Astrocyte of the cerebellum (primary cell): ENCODE data around the gene LRG1.

Source experiments
- DNase-seq: peaks from one replicate; pipeline ENCODE4 v3.0.0-alpha.2; 2011; ENCODE audit warnings: low read depth
- H3K4me3 ChIP-seq: 2 replicates; pipeline ENCODE4 v1.5.1; 2011; ENCODE audit warnings: mild to moderate bottlenecking, low read depth, low read length, moderate library complexity
- in situ Hi-C: cut with HindIII; loops from 2 replicates; pipeline ENCODE4 v1.10.0; 2017; ENCODE audit warnings: low sequenced_read_pairs
- TF ChIP-seq, protein P1 (sequence below): IDR thresholded peaks from 2 replicates; pipeline ENCODE4 v1.5.1; 2012; ENCODE audit warnings: low read length, low read depth, moderate library complexity, mild to moderate bottlenecking; ENCODE audit errors: missing control alignments

The LRG1 gene

DNA sequence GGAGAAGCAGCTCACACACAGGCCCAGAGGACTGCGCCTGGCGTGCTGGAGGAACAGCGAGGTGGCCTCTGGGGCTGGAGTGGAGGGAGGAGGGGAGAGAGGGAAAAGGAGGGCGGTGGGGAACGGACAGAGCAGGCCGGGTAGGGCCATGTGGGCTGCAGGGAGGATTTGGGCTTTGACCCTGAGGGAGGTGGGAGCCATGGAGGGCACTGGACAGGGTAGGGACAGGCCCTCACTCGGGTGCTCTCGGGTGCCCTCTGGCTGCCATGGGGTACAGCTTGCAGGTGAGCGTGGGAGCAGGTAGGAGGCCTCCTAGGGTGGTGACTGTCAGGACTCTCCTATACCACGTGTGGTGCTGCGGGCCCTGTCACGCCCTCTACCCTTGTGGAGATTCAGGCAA is 44.4 kb downstream of the LRG1 start:
- TF ChIP-seq, protein P1, sequence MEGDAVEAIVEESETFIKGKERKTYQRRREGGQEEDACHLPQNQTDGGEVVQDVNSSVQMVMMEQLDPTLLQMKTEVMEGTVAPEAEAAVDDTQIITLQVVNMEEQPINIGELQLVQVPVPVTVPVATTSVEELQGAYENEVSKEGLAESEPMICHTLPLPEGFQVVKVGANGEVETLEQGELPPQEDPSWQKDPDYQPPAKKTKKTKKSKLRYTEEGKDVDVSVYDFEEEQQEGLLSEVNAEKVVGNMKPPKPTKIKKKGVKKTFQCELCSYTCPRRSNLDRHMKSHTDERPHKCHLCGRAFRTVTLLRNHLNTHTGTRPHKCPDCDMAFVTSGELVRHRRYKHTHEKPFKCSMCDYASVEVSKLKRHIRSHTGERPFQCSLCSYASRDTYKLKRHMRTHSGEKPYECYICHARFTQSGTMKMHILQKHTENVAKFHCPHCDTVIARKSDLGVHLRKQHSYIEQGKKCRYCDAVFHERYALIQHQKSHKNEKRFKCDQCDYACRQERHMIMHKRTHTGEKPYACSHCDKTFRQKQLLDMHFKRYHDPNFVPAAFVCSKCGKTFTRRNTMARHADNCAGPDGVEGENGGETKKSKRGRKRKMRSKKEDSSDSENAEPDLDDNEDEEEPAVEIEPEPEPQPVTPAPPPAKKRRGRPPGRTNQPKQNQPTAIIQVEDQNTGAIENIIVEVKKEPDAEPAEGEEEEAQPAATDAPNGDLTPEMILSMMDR, result no peak
- in situ Hi-C loops, result no loop called here
- DNase-seq, result no peak
- no peak overlapping the region for H3K4me3 ChIP-seq

DNA sequence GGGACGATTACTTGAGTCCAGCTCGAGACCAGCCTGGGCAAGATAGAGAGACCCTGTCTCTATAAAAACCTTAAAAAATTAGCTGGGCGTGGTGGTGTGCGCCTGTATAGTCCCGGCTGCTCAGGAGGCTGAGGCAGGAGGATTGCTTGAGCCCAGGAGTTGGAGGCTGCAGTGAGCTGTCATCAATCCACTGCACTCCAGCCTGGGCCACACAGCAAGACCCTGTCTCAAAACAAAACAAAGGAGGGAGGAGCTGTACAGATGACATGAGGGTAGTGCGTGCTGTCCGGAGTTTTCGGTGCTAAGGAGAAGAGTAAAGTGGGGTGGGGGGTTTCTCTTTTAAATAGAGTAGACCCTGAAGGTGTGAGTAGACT is 45.2 kb downstream of the LRG1 start:
- TF ChIP-seq, protein P1, result no peak
- in situ Hi-C loops, result no loop called here
- H3K4me3 ChIP-seq, result no peak overlapping the region
- no peak for DNase-seq

DNA sequence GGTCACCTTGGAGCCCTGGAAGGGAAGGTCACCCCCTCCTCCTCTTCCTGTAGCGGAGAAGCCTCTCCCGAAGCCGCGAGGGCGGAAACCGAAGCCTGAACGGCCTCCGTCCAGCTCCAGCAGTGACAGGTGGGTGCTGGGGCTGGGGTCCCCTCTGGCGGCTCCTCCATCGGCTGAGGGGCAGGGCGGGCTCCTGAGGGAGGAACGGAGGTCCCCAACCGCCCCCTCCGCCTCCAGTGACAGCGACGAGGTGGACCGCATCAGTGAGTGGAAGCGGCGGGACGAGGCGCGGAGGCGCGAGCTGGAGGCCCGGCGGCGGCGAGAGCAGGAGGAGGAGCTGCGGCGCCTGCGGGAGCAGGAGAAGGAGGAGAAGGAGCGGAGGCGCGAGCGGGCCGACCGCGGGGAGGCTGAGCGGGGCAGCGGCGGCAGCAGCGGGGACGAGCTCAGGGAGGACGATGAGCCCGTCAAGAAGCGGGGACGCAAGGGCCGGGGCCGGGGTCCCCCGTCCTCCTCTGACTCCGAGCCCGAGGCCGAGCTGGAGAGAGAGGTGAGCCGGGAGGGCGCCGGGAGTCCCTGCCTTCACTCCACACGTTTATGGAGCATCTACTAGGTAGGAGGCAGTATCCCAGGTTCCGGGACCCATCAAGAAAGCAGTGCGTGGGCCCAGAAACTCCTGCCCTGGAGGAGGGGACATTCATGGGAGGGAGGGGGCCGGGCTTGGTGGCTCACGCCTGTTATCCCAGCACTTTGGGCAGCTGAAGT is 45.7 kb downstream of the LRG1 start:
- TF ChIP-seq, protein P1, result no peak
- in situ Hi-C loops, result no loop called here
- no peak for DNase-seq
- no peak overlapping the region for H3K4me3 ChIP-seq

DNA sequence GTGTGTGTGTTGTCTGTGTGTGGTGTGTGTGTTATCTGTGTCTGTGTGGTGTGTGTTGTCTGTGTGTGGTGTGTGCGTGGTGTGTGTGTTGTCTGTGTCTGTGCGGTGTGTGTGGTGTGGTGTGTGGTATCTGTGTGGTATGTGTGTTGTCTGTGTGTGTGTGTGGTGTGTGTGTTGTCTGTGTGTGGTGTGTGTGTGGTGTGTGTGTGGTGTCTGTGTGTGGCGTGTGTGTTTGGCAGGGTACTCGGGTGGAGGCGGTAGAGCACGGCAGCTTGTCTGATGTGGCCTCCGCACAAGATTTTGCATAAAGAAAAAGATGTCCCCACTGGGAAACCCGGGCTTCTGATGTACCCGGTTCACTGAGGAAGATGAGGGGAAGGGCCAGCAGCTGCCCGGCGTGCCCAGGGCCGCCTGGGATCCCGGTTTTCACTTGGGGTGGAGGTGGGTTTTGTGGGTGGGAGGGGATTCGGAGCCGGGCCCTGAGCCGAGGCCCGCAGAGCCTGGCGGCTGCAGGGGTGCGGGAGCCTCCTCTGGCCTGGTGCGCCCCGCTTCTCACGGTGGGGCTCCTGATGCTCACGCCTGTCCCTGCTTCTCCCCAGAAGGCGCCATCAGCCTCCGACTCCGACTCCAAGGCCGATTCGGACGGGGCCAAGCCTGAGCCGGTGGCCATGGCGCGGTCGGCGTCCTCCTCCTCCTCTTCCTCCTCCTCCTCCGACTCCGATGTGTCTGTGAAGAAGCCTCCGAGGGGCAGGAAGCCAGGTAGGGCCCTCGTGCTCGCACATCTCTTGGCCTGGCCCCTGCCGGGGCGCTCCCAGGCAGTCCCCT is 46.5 kb downstream of the LRG1 start:
- no peak overlapping the region for H3K4me3 ChIP-seq
- no peak for DNase-seq
- TF ChIP-seq, protein P1, result no peak
- in situ Hi-C loops, result no loop called here

DNA sequence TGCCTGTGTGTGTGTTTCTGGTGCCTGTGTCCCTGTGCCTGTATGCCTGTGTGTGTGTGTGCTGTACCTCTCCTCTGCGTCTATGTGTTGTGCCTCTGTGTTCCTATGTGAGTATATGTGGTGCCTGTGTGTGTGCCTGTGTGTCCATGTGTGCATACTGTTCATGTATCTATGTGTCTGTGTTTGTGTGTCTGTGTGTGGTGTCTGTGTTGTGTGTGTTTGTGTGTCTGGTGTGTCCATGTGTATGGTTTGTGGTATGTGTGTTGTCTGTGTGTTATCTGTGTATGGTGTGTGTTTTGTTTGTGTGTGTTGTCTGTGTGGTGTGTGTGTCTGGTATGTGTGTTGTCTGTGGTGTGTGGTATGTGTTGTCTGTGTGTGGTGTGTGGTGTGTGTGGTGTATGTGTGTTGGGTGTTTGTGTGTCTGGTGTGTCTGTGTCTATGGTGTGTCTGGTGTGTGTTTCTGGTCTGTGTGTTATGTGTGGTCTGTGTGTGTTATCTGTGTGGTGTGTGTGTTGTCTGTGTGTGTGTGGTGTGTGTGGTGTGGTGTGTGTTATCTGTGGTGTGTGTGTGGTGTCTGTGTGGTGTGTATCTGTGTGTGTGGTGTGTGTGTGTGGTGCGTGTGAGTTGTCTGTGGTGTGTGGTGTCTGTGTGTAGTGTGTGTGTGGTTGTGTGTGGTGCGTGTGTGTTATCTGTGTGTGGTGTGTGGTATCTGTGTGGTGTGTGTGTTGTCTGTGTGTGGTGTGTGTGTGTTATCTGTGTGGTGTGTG is 47.3 kb downstream of the LRG1 start:
- no peak overlapping the region for H3K4me3 ChIP-seq
- no peak for DNase-seq
- in situ Hi-C loops, result no loop called here
- TF ChIP-seq, protein P1, result no peak

DNA sequence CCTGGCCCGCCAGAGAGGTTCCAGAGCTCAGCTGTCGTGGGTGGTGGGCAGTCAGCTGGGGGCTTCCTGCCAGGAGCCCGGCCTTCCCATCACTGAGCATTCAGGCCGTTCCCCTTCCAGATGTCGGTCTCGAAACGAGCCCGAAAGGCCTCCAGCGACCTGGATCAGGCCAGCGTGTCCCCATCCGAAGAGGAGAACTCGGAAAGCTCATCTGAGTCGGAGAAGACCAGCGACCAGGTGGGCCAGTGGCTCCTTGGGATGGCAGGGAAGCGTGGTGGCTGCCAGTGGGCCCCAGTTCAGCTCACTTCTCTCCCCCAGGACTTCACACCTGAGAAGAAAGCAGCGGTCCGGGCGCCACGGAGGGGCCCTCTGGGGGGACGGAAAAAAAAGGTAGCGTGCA is 48.4 kb downstream of the LRG1 start:
- in situ Hi-C loops, result no loop called here
- TF ChIP-seq, protein P1, result no peak
- no peak overlapping the region for H3K4me3 ChIP-seq
- DNase-seq, result no peak
